ENCODE data around the gene PSD4. TPM values are rescaled to one million over a fixed set of nuclear protein-coding genes. Genes with fewer than 3 reads are reported as not detected.
A peak's percentile ranks its signal among the peaks of the same experiment; 100 is the strongest.

Gene PSD4
- total RNA-seq, 2 experiments from 2014 or later = 96.5 to 101 TPM

- Mint-ChIP-seq H3K4me1 (ENCODE audit: low read depth) (peaks cover 41% of the 10 kb centered on the region), H3K9me3 (no peaks in the 10 kb centered on the region), H3K27me3 (no peaks in the 10 kb centered on the region), H3K36me3 (ENCODE audit: low read depth) (peaks cover 6% of the 10 kb centered on the region), H3K27ac (peak overlapping the region; percentile 92), H3K4me3 (peak overlapping the region; percentile 96)
- Histone ChIP-seq H3K27me3 (ENCODE audit: control insufficient read depth in 1 of 2, insufficient read depth in 2 of 2, low read length in 2 of 2) (no peaks in the 10 kb centered on the region), H3K4me3 (ENCODE audit: low read length) (peak overlapping the region; percentile 79), H3K9me3 (ENCODE audit: control insufficient read depth in 1 of 2, insufficient read depth in 1 of 2, low read length in 2 of 2) (no peaks in the 10 kb centered on the region), H3K4me1 (ENCODE audit: insufficient read depth, low read length) (peaks cover 19% of the 10 kb centered on the region), H3K27ac (ENCODE audit: low read depth in 1 of 2, low read length in 2 of 2) (peak overlapping the region in 1 of 2 donors; percentile 11), H3K36me3 (ENCODE audit: insufficient read depth, low read length) (no peaks in the 10 kb centered on the region)
- DNase-seq (peak in 9 of 14 experiments; percentile 33 to 71 (median 55)), ATAC-seq (ENCODE audit: poor library complexity) (peak; percentile 86)
- ChIA-PET CTCF (interaction anchor here (1.5 to 2.4 kb wide), 6 partner anchors 17 to 46 kb away, joined by 4 to 13 read pairs (median 8); partner anchors contain the start of gene PSD4), POLR2A (interaction anchor here (0.7 to 5.2 kb wide), 13 partner anchors 8 to 47 kb away, joined by 3 to 91 read pairs (median 4); partner anchors contain the start of gene PSD4)
- TF ChIP-seq CTCF (IDR thresholded peaks at IDR 0.05) = no peak
- intact Hi-C loops (cut with DNase I, micrococcal nuclease) = loop anchor here (2.0 kb wide), 3 partner anchors 17 to 19 kb away; no protein-coding TSS in a partner anchor
Observed at GRCh38 chr2:113157118-113157896, 16.5 kb upstream of the PSD4 start.

- CTCF ChIA-PET = interaction anchor here (1.2 to 2.4 kb wide), 8 partner anchors 9 to 46 kb away, joined by 3 to 13 read pairs (median 6); partner anchors contain the start of gene PSD4
Observed at GRCh38 chr2:113157897-113158753, 15.6 kb upstream of the PSD4 start.

More at GRCh38 chr2:113157897-113158753, 15.6 kb upstream of the PSD4 start:
- H3K27me3 Mint-ChIP-seq = no peaks in the 10 kb centered on the region
- H3K27me3 ChIP-seq (ENCODE audit: control insufficient read depth in 1 of 2, insufficient read depth in 2 of 2, low read length in 2 of 2) = no peaks in the 10 kb centered on the region
- DNase-seq = peak in 1 of 14 experiments; percentile 50
- H3K4me1 ChIP-seq (ENCODE audit: insufficient read depth, low read length) = peaks cover 23% of the 10 kb centered on the region
- peak overlapping the region; percentile 92 for H3K27ac Mint-ChIP-seq
- TF ChIP-seq CTCF (IDR thresholded peaks at IDR 0.05) = no peak
- H3K4me3 ChIP-seq (ENCODE audit: low read length) = peak overlapping the region; percentile 79
- peaks cover 49% of the 10 kb centered on the region for H3K4me1 Mint-ChIP-seq (ENCODE audit: low read depth)
- no peaks in the 10 kb centered on the region for H3K36me3 ChIP-seq (ENCODE audit: insufficient read depth, low read length)
- H3K9me3 Mint-ChIP-seq = no peaks in the 10 kb centered on the region
- peaks cover 6% of the 10 kb centered on the region for H3K36me3 Mint-ChIP-seq (ENCODE audit: low read depth)
- POLR2A ChIA-PET = interaction anchor here (1.1 to 5.2 kb wide), 8 partner anchors 8 to 45 kb away, joined by 3 to 91 read pairs (median 8); partner anchors contain the start of gene PSD4
- no peak overlapping the region for H3K27ac ChIP-seq (ENCODE audit: low read depth in 1 of 2, low read length in 2 of 2)
- H3K9me3 ChIP-seq (ENCODE audit: control insufficient read depth in 1 of 2, insufficient read depth in 1 of 2, low read length in 2 of 2) = no peaks in the 10 kb centered on the region
- H3K4me3 Mint-ChIP-seq = peak overlapping the region; percentile 96
- peak; percentile 37 for ATAC-seq (ENCODE audit: poor library complexity)
- intact Hi-C loops (cut with DNase I, micrococcal nuclease) = loop anchor here (2.0 kb wide), 3 partner anchors 17 to 19 kb away; no protein-coding TSS in a partner anchor

Measured in CD4-positive, alpha-beta T cell (primary cell).